Ascending aorta (tissue), 2 donors: ENCODE measurements around the gene EAF2. TPM values are rescaled to one million over a fixed set of nuclear protein-coding genes. Genes with fewer than 3 reads are reported as not detected.

Experiments used
- DNase-seq, 2 donors: peaks; one replicate each; pipeline ENCODE4 v3.0.0-alpha.2; 2019; ENCODE audit warnings: low spot score in 2 of 2
- H3K27ac ChIP-seq, 2 donors: fragments of 200-600 bp; sonication (generic); one replicate each; pipeline ENCODE4 v1.5.1; 2016 to 2017; ENCODE audit warnings: mild to moderate bottlenecking in 1 of 2
- H3K27me3 ChIP-seq: fragments of 200-600 bp; sonication (generic); one replicate; pipeline ENCODE4 v1.5.1; 2017
- H3K36me3 ChIP-seq, 2 donors: fragments of 200-600 bp; sonication (generic); one replicate each; pipeline ENCODE4 v1.5.1; 2016
- H3K4me1 ChIP-seq, 2 donors: fragments of 200-600 bp; sonication (generic); one replicate each; pipeline ENCODE4 v1.5.1; 2016 to 2017; ENCODE audit warnings: mild to moderate bottlenecking in 1 of 2
- H3K4me3 ChIP-seq, 2 donors: fragments of 200-600 bp; sonication (generic); one replicate each; pipeline ENCODE4 v1.5.1; 2016 to 2017; ENCODE audit warnings: mild to moderate bottlenecking in 1 of 2
- H3K9me3 ChIP-seq, 2 donors: fragments of 200-600 bp; sonication (generic); one replicate each; pipeline ENCODE4 v1.5.1; 2016
- intact Hi-C: fragments of 100-400 bp; cut with DNase I; formaldehyde crosslinking; loops from one replicate; pipeline ENCODE4 v1.15.1; 2023
- total RNA-seq: library from RNA; depleted of rRNA; stranded (reverse); fragments of >200 nt; gene quantifications from one replicate; pipeline ENCODE4 v1.1.0, GENCODE V29; 2016
- TF ChIP-seq, protein P1 (sequence below), 3 experiments: fragments of 200-600 bp in 2 of 3; fragments of 450-650 bp in 1 of 3; sonication (generic) in 2 of 3; IDR thresholded peaks; one replicate each; pipeline ENCODE4 v1.5.1; 2016 to 2019; ENCODE audit warnings: antibody characterized with exemption in 3 of 3, mild to moderate bottlenecking in 1 of 3, moderate library complexity in 1 of 3

Gene EAF2
- total RNA-seq, 1 donor from 2014 or later, result 2.4 TPM

DNA sequence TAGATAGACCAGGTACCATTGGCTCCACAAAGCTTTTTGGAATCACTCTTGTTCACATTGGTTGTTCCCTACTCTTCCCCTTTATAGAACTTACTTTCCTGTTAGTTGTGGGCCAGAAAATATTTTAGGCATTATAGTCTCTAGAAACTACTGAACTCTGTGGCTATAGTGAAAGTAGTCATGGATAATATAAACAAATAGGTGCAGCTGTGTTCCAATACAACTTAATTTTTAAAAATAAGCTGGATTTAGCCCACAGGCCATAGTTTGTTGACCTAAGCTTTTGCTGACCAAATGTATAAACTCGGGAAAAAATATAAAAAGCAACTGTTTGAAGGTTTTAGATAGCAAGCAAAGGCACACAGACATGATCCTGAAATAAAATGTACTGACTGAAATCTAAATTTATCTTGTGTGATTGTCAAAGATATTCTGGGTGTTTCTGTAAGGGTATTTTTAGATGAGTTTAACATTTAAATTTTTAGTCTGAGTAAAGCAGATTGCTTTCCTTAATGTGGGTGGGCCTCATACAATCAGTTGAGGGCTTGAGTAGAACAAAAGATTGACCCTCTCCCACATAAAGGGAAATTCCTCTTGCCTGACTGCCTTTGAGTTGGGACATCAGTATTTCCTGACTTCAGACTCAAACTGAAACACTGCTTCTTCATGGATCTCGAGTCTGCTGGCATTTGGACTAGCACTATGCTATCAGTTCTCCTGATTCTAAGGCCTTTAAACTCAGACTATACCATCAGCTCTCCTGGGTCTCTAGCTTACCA is 13.4 kb upstream of the EAF2 start:
- no peak for DNase-seq
- TF ChIP-seq, protein P1, sequence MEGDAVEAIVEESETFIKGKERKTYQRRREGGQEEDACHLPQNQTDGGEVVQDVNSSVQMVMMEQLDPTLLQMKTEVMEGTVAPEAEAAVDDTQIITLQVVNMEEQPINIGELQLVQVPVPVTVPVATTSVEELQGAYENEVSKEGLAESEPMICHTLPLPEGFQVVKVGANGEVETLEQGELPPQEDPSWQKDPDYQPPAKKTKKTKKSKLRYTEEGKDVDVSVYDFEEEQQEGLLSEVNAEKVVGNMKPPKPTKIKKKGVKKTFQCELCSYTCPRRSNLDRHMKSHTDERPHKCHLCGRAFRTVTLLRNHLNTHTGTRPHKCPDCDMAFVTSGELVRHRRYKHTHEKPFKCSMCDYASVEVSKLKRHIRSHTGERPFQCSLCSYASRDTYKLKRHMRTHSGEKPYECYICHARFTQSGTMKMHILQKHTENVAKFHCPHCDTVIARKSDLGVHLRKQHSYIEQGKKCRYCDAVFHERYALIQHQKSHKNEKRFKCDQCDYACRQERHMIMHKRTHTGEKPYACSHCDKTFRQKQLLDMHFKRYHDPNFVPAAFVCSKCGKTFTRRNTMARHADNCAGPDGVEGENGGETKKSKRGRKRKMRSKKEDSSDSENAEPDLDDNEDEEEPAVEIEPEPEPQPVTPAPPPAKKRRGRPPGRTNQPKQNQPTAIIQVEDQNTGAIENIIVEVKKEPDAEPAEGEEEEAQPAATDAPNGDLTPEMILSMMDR (IDR thresholded peaks at IDR 0.05), result no peak
- Histone ChIP-seq H3K27ac (peak overlapping the region; percentile 45 to 69), H3K4me3 (no peak overlapping the region), H3K36me3 (peaks cover 32 to 53% of the 10 kb centered on the region in 2 donors), H3K9me3 (peaks cover 0 to 17% of the 10 kb centered on the region in 2 donors), H3K4me1 (peaks cover 0 to 6% of the 10 kb centered on the region in 2 donors), H3K27me3 (no peaks in the 10 kb centered on the region)
- intact Hi-C loops, result no loop called here

DNA sequence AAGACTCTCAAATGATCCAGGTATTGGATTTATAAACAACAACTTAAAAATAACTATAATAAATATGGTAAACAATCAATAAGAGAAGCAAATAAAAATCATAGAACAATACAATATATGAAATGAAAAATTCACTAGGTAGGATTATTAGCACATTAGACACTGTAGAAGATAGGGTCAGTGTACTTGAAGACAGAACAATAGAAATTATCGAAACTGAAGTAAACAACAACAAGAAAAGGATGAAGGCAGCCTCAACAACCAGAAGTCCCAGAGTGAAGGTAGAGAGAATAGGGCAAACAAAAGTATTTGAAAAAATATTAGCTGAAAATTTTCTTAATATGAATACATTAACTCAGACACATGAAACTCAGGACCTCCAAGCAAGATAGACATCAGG is 12.0 kb upstream of the EAF2 start:
- Histone ChIP-seq H3K27me3 (no peaks in the 10 kb centered on the region), H3K36me3 (peaks cover 33 to 56% of the 10 kb centered on the region in 2 donors), H3K4me1 (peaks cover 0 to 6% of the 10 kb centered on the region in 2 donors), H3K27ac (peak overlapping the region in 1 of 2 donors; percentile 45), H3K9me3 (peaks cover 0 to 17% of the 10 kb centered on the region in 2 donors), H3K4me3 (no peak overlapping the region)
- TF ChIP-seq, protein P1 (IDR thresholded peaks at IDR 0.05), result no peak
- DNase-seq, result no peak
- intact Hi-C loops, result no loop called here

DNA sequence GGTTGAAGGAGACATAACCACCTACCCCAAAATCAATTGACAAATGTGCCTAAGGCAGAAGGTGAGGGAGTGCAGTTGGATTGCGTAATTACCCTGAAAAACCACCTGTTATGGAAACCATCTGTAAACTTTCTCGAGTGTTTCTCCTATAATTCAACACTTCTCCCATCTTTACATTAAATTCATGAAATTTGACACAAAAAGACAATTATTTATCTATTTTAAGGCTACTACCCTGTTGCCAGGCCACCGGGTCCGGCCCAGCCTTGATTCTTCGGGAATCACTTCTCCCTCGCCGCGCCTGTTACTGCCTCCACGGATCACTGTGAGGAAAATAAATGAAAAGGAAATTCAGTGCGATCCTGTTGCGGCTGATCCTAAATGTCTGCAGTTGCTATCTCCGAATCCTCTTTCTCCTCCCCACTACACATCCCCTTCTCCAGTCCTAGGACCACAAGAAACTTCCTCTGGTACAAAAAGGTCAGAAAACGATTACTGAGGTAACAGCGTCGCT is 795 bp upstream of the EAF2 start:
- H3K4me1 ChIP-seq, result peaks cover 0 to 18% of the 10 kb centered on the region in 2 donors
- peaks cover 0 to 4% of the 10 kb centered on the region in 2 donors for H3K36me3 ChIP-seq
- peak overlapping the region; percentile 82 to 87 for H3K4me3 ChIP-seq
- TF ChIP-seq, protein P1 (IDR thresholded peaks at IDR 0.05), result no peak
- H3K27me3 ChIP-seq, result no peaks in the 10 kb centered on the region
- DNase-seq, result no peak
- peak overlapping the region; percentile 67 to 82 for H3K27ac ChIP-seq
- intact Hi-C loops, result loop anchor here (2.0 to 10.0 kb wide), 3 partner anchors 85 to 1739 kb away; partner anchors contain the start of genes GOLGB1, GSK3B, GTF2E1 and RABL3
- H3K9me3 ChIP-seq, result no peaks in the 10 kb centered on the region

DNA sequence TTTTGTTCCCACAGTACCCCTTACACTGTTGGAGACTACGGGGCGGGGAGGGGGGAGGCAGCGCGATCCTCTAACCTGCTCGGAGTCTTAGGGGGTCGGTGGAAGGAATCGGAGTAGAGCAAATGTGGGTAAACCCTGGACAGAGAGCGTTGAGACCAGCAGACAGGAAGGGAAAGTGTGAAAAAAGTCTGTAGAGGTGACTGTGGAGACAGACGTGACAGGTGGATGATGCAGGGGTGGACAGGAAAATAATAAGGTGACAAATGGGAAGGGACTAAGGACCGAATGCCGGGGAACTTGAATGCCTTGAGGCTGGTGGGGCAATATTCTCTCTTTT is 424 bp downstream of the EAF2 start:
- peaks cover 0 to 18% of the 10 kb centered on the region in 2 donors for H3K4me1 ChIP-seq
- H3K9me3 ChIP-seq, result no peaks in the 10 kb centered on the region
- peak overlapping the region; percentile 82 to 87 for H3K4me3 ChIP-seq
- peaks cover 0 to 4% of the 10 kb centered on the region in 2 donors for H3K36me3 ChIP-seq
- no peak for DNase-seq
- H3K27ac ChIP-seq, result peak overlapping the region; percentile 66 to 82
- H3K27me3 ChIP-seq, result no peaks in the 10 kb centered on the region
- intact Hi-C loops, result loop anchor here (2.0 to 10.0 kb wide), 3 partner anchors 87 to 1741 kb away; partner anchors contain the start of genes GOLGB1, GSK3B, GTF2E1 and RABL3
- TF ChIP-seq, protein P1 (IDR thresholded peaks at IDR 0.05), result no peak

DNA sequence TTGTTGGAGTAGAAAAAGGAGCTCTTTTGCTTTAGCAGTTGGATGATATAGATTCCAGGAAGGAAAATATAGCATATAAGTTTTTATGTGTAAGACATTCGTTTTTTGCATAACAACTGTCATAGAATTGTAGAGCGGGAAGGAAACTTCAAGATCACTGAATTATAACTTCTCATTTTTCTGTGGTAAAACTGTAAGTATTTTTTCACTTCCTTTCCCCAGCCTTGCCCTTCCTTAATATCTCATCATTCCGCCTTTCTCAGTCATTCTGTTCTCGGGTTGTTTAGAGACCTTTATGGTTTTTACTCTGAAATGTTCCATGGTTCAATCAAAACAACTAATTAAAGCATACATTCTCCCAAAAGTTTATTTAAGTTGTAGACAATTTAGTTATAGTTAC is 1.1 kb downstream of the EAF2 start:
- Histone ChIP-seq H3K27ac (no peak overlapping the region), H3K27me3 (no peaks in the 10 kb centered on the region), H3K9me3 (no peaks in the 10 kb centered on the region), H3K4me1 (peaks cover 0 to 18% of the 10 kb centered on the region in 2 donors), H3K36me3 (peaks cover 0 to 4% of the 10 kb centered on the region in 2 donors), H3K4me3 (peak overlapping the region; percentile 82 to 87)
- intact Hi-C loops, result loop anchor here (10.0 kb wide), 2 partner anchors 1091 to 1741 kb away; partner anchors contain the start of genes GSK3B, GTF2E1 and RABL3
- DNase-seq, result no peak
- TF ChIP-seq, protein P1 (IDR thresholded peaks at IDR 0.05), result no peak
